Kidney epithelial cell (primary cell): ENCODE data around the gene GM2A. TPM values are rescaled to one million over a fixed set of nuclear protein-coding genes. Genes with fewer than 3 reads are reported as not detected.

Experiments
- DNase-seq: peaks from one replicate; pipeline ENCODE4 v3.0.0-alpha.2; 2010; ENCODE audit warnings: low read depth
- H3K27me3 ChIP-seq: 2 replicates; pipeline ENCODE4 v1.6.0; 2011; ENCODE audit warnings: low read length; ENCODE audit not compliant: control insufficient read depth, insufficient read depth
- H3K36me3 ChIP-seq: 2 replicates; pipeline ENCODE4 v1.5.1; 2011; ENCODE audit warnings: low read length; ENCODE audit not compliant: control insufficient read depth, insufficient read depth
- H3K4me3 ChIP-seq: 2 replicates; pipeline ENCODE4 v1.5.1; 2011; ENCODE audit warnings: low read depth, mild to moderate bottlenecking, control low read depth, low read length
- CTCF ChIP-seq: IDR thresholded peaks from 2 replicates; pipeline ENCODE4 v1.5.1; 2011; ENCODE audit warnings: mild to moderate bottlenecking, moderate library complexity, low read length, control low read depth, inconsistent platforms; ENCODE audit not compliant: insufficient read depth, poor library complexity, severe bottlenecking
- total RNA-seq: library from RNA; depleted of rRNA; stranded (reverse); fragments of >200 nt; gene quantifications from 2 replicates; pipeline ENCODE4 v1.2.3, GENCODE V29; 2015

The GM2A gene
- total RNA-seq, 1 donor from 2014 or later: 19.0 TPM

- no peak for TF ChIP-seq CTCF
- no peak for DNase-seq
- Histone ChIP-seq H3K27me3 (no peaks in the 10 kb centered on the region), H3K36me3 (no peaks in the 10 kb centered on the region), H3K4me3 (no peak overlapping the region)
Measured at GRCh38 chr5:151213803-151214613, 39.0 kb upstream of the GM2A start.

DNA sequence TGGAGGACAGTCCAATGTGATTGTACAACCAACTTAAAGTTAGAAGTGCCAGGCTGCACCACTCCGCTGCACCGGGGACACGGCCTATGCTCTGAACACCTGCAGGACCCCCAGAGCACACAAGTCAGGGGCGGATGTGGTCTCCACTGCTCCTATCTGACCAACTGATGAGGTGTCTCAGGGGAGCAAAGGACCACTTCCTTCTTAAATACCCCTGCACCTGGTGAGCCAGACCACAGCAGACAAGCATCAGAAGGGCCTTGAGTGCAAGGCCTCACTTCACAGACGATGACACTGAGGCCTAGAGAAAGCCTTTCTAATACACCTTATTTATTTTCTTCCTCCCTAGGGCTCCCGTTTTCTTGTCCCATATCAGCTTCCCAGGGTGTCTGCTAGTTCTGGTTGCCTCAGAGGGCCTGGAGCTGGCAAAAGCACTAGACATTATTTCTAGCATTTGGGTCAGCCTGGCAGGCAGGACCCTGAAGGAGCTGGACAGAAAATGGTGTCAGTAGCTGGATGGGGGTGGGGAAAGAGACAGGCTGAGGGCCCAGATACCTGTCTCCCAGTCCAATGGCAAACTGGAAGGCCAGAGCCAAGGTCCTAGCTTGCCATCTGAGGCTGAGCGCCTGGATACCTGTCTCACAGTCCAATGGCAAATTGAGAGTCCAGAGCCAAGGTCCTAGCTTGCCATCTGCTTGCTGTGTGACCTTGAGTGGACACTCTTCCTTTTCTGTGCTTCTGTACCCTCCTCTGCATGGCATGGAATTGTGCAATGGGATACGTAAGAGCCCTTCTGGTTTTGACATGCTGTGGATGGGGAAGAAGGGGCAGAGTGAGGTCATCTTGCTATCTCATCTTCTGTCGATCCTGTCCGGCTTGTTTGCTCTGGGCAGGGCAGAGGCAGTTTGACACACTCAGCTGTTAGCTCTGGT is 38.1 kb upstream of the GM2A start:
- DNase-seq: no peak
- Histone ChIP-seq H3K27me3 (no peaks in the 10 kb centered on the region), H3K4me3 (no peak overlapping the region), H3K36me3 (no peaks in the 10 kb centered on the region)
- TF ChIP-seq CTCF: no peak

DNA sequence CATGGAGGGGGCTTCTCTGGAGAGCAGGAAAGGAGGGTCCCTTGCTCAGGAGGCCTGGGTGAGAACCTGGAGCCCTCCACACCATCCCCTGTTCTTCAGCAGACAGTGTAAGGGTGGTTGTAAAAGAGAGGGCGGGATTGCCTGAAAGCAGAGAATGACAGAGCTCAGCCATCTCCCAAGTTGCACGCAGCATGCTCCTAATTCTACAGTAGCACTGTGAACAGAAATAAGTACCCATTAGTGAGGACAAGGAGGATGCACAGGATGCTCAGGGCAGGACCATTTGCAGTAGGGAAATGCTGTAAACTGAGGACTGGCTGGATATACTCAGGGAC is 37.5 kb upstream of the GM2A start:
- H3K4me3 ChIP-seq: no peak overlapping the region
- H3K36me3 ChIP-seq: no peaks in the 10 kb centered on the region
- DNase-seq: no peak
- no peaks in the 10 kb centered on the region for H3K27me3 ChIP-seq
- no peak for TF ChIP-seq CTCF

DNA sequence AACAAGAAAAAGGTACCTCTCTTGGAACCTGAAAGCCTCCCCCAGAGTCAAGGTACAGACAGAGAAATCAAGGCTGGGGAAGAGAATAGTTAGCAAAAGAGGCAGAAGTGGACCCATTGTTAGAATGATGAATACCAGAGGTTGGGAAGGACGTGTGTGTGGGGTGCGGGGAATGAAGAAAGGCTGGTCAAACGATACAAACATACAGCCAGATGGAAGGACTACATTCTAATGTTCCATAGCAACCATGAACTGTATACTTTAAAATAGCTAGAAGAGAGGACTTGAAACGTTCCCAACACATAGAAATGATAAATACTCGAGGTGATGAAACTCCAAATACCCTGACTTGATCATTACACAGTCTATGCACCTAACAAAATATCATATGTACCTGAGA is 36.2 kb upstream of the GM2A start:
- DNase-seq: no peak
- Histone ChIP-seq H3K27me3 (no peaks in the 10 kb centered on the region), H3K4me3 (no peak overlapping the region), H3K36me3 (no peaks in the 10 kb centered on the region)
- no peak for TF ChIP-seq CTCF

- H3K36me3 ChIP-seq: no peaks in the 10 kb centered on the region
- no peak for DNase-seq
- no peaks in the 10 kb centered on the region for H3K27me3 ChIP-seq
- TF ChIP-seq CTCF: no peak
- no peak overlapping the region for H3K4me3 ChIP-seq
Measured at GRCh38 chr5:151218177-151218576, 34.8 kb upstream of the GM2A start.

DNA sequence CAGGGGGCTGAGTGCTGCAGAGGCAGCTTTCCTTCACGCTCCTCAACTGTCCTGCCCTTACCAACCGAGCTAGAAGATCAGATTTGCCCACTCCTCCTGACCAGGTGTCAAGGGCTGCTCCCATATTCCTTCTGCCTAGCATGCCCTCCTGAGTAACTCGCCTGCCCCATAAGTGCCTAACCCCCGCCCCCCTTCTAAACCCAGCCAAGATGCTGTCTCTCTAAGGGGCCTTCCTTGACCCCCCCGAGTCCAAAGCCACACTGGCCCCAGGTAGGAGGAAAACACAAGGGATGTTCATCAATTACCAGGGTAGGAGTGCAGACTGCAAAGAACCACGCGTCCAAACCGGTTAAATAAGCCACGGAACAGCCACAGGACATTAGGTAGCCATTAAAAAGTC is 33.8 kb upstream of the GM2A start:
- DNase-seq: no peak
- no peak for TF ChIP-seq CTCF
- no peaks in the 10 kb centered on the region for H3K36me3 ChIP-seq

More for the DNA sequence above, 33.8 kb upstream of the GM2A start:
- Histone ChIP-seq H3K27me3 (no peaks in the 10 kb centered on the region), H3K4me3 (no peak overlapping the region)
